ENCODE measurements around the gene AHNAK.

GRCh38 chr11:62458212-62459002 is 88.2 kb downstream of the AHNAK start:
- TF ChIP-seq EZH2 (IDR thresholded peaks at IDR 0.05; ENCODE audit: borderline replicate concordance, low read length), result no peak
- TF ChIP-seq, protein P1, sequence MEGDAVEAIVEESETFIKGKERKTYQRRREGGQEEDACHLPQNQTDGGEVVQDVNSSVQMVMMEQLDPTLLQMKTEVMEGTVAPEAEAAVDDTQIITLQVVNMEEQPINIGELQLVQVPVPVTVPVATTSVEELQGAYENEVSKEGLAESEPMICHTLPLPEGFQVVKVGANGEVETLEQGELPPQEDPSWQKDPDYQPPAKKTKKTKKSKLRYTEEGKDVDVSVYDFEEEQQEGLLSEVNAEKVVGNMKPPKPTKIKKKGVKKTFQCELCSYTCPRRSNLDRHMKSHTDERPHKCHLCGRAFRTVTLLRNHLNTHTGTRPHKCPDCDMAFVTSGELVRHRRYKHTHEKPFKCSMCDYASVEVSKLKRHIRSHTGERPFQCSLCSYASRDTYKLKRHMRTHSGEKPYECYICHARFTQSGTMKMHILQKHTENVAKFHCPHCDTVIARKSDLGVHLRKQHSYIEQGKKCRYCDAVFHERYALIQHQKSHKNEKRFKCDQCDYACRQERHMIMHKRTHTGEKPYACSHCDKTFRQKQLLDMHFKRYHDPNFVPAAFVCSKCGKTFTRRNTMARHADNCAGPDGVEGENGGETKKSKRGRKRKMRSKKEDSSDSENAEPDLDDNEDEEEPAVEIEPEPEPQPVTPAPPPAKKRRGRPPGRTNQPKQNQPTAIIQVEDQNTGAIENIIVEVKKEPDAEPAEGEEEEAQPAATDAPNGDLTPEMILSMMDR (conservative IDR thresholded peaks at IDR 0.05 in 1 of 2, IDR thresholded peaks at IDR 0.05 in 1 of 2; ENCODE audit: extremely low read depth in 1 of 2, insufficient read depth in 1 of 2, low read depth in 1 of 2, low read length in 2 of 2), result no peak

Data from mammary epithelial cell (primary cell).